Colonic mucosa (tissue), 4 donors: Measurements from ENCODE around the gene TPRG1L. TPM values are rescaled to one million over a fixed set of nuclear protein-coding genes. Genes with fewer than 3 reads are reported as not detected.
A peak's percentile ranks its signal among the peaks of the same experiment; 100 is the strongest.

Experiments
- DNase-seq: peaks from one replicate; pipeline ENCODE4 v3.0.0-alpha.2; 2020
- H3K27ac ChIP-seq: fragments of 200-600 bp; one replicate; pipeline ENCODE4 v1.8.0; 2021
- H3K27me3 ChIP-seq: fragments of 200-600 bp; one replicate; pipeline ENCODE4 v1.8.0; 2021
- H3K36me3 ChIP-seq: fragments of 200-600 bp; one replicate; pipeline ENCODE4 v1.8.0; 2021
- H3K4me1 ChIP-seq: fragments of 200-600 bp; one replicate; pipeline ENCODE4 v1.8.0; 2021; ENCODE audit warnings: mild to moderate bottlenecking
- H3K4me3 ChIP-seq: fragments of 200-600 bp; one replicate; pipeline ENCODE4 v1.8.0; 2021
- H3K9ac ChIP-seq, 2 donors: one replicate each; pipeline ENCODE4 v1.7.0; 2013; ENCODE audit warnings: control low read depth in 2 of 2, low read depth in 2 of 2, low read length in 2 of 2
- H3K9me3 ChIP-seq: fragments of 200-600 bp; one replicate; pipeline ENCODE4 v1.8.0; 2021
- intact Hi-C: fragments of 100-400 bp; cut with DNase I; formaldehyde crosslinking; loops from one replicate; pipeline ENCODE4 v1.14.1; 2022
- total RNA-seq, 2 donors: library from RNA; stranded (reverse); fragmentation: NEBNext Ultra II Directional in 1 of 2; extraction: Animal tissue kit (Norgen Biotek cat#: 25700) in 1 of 2; gene quantifications; one replicate each; pipeline ENCODE4 v1.2.1, GENCODE V29; 2021
- TF ChIP-seq, protein P1 (sequence below): fragments of 200-600 bp; IDR thresholded peaks from one replicate; pipeline ENCODE4 v1.8.0; 2022; ENCODE audit warnings: antibody characterized with exemption, mild to moderate bottlenecking
- donor health status: healthy.
- donor health status: DM: no; HTN: no; CAD: no.
- donor health status: DM: no; HTN: no; CAD: no.

The TPRG1L gene
- total RNA-seq, 2 donors from 2014 or later: 63.0 to 81.5 TPM

DNA sequence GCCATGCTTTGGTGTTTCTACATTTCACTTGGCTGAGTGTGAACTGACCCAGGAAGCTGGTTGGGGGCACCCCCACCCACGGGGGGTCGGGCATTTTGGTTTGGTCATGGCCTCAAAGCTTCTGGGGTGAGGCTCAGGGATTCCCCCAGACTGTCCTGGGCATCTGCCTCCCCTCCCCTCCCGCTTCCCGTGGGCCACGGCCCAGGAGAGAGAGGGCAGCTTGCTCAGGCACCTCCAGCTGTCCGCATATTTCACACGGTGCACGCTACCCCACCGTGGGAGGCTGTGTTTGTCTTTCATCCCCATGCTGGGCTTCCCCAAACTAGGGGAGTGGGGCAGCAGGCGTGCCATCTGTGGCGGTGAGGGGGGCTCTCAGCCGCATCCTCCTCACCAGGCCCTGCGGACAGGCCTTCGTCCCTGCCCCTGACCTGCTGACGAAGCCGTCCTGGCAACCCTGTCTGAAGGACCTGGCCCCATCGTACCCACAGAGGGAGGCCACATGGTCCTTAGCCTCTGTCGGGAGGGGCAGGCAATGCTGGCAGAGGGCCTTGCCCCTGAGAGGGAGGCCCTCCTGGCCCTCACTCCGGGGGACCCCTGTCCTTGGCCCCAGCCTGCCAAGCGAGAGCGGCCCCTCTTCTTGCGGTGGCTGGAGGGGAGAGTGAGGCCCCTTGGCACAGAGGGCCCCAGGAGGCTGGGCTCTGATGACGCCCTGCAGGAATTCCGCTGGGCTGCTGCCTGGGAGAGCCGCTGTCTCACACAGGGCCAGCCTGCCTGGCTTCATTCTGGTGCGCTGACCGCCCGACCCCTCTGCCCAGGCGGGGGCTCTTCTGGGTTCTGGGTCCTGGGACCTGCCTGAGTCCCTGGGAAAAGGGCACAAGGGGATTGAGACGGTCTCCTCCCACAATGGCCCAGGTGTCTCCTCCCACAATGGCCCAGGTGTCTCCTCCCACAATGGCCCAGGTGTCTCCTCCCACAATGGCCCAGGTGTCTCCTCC lies 49.6 kb downstream of the TPRG1L start:
- TF ChIP-seq, protein P1, sequence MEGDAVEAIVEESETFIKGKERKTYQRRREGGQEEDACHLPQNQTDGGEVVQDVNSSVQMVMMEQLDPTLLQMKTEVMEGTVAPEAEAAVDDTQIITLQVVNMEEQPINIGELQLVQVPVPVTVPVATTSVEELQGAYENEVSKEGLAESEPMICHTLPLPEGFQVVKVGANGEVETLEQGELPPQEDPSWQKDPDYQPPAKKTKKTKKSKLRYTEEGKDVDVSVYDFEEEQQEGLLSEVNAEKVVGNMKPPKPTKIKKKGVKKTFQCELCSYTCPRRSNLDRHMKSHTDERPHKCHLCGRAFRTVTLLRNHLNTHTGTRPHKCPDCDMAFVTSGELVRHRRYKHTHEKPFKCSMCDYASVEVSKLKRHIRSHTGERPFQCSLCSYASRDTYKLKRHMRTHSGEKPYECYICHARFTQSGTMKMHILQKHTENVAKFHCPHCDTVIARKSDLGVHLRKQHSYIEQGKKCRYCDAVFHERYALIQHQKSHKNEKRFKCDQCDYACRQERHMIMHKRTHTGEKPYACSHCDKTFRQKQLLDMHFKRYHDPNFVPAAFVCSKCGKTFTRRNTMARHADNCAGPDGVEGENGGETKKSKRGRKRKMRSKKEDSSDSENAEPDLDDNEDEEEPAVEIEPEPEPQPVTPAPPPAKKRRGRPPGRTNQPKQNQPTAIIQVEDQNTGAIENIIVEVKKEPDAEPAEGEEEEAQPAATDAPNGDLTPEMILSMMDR: no peak
- Histone ChIP-seq H3K36me3 (no peaks in the 10 kb centered on the region), H3K27ac (no peak overlapping the region), H3K9me3 (no peaks in the 10 kb centered on the region), H3K4me1 (no peaks in the 10 kb centered on the region), H3K4me3 (peak overlapping the region; percentile 19), H3K27me3 (no peaks in the 10 kb centered on the region), H3K9ac (no peak overlapping the region)
- no peak for DNase-seq
- intact Hi-C loops: no loop called here

DNA sequence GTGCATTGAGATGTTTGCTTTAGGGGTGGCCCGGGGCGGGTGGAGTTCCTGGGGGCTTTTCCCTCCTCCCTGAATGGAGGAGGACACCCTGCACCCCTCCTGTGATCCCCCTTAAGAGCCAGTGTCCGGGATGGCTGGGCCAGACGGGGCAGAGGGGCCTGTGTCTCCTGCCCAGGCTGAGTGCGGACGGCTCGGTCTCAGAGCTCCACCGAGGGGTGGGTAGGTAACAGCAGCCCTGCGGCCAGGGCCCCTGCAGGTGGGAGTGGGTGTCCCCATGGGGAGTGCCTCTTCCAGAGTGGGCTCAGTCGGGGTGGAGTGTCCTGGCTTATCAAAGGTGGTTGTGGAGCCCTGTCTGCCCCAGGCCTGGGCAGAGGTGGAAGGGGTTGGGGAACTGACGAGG lies 50.6 kb downstream of the TPRG1L start:
- Histone ChIP-seq H3K4me1 (no peaks in the 10 kb centered on the region), H3K9me3 (no peaks in the 10 kb centered on the region), H3K4me3 (no peak overlapping the region), H3K27ac (no peak overlapping the region), H3K27me3 (no peaks in the 10 kb centered on the region), H3K36me3 (no peaks in the 10 kb centered on the region), H3K9ac (no peak overlapping the region)
- no peak for DNase-seq
- TF ChIP-seq, protein P1: no peak
- intact Hi-C loops: no loop called here

DNA sequence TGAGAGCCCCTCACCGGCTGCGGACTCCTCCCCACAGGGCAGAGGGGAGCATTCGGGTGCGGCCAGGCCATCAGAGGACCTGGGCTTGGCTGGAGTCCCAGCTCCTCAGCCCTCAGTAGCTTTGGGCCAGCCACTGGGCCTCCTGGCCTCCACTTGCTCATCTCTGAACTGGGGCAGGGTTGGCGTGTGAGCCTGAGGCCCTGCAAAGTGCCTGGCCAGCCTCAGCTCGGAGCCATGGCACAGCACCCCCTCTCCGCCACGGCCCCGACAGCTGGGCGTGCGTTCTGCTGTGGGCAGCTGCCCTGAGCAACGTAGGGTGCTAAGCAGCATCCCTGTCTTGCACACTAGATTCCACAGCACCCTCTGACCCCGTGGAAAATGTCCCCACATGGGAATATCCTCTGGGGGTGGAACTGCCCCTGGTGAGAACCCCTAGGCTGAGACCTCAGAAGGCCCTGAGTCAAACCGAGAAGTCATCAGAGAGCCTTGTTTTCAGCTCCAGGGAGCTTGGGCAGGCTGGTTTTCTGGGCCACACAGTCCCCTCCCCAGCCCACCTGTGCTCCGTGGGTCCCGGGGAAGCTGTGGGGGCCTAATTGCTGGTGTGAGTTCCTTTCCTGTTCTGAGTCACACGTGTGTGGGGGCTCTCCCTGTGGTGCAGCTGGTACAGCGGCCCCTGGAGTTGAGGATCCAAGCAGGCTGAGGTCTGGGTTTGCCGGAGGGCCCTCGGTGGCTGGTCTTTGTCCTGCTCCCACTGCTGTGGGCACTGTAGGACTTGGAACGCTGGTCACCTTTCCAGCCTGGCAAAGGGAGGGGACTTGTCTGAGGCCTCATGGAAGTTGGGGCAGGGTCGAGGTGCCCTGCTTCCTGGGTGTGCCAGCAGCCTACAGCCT lies 52.0 kb downstream of the TPRG1L start:
- TF ChIP-seq, protein P1: no peak
- H3K9ac ChIP-seq: no peak overlapping the region
- H3K4me1 ChIP-seq: no peaks in the 10 kb centered on the region
- no peaks in the 10 kb centered on the region for H3K27me3 ChIP-seq
- no peak for DNase-seq
- no peak overlapping the region for H3K4me3 ChIP-seq
- no peaks in the 10 kb centered on the region for H3K9me3 ChIP-seq
- H3K36me3 ChIP-seq: no peaks in the 10 kb centered on the region
- no peak overlapping the region for H3K27ac ChIP-seq
- intact Hi-C loops: no loop called here

DNA sequence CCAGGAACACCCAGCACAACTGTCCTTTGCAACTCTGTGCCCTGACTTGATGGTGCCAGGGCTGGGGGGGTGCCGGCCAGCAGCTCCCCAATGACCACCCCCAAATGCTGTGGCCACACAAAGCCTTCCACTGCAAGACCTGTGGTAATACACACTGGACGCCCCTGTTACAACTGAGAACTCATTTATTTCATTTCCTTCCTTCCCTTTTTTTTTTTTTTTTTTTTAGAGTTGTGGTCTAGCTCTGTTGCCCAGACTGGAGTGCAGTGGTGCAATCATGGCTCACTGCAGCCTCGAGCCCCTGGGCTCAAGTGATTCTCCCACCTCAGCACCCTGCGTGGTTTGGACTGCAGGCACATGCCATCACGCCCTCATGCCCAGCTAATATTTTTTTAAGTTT lies 52.7 kb downstream of the TPRG1L start:
- Histone ChIP-seq H3K36me3 (no peaks in the 10 kb centered on the region), H3K9me3 (no peaks in the 10 kb centered on the region), H3K9ac (no peak overlapping the region), H3K4me1 (no peaks in the 10 kb centered on the region), H3K27me3 (no peaks in the 10 kb centered on the region), H3K4me3 (no peak overlapping the region), H3K27ac (no peak overlapping the region)
- no peak for DNase-seq
- intact Hi-C loops: no loop called here
- TF ChIP-seq, protein P1: no peak

DNA sequence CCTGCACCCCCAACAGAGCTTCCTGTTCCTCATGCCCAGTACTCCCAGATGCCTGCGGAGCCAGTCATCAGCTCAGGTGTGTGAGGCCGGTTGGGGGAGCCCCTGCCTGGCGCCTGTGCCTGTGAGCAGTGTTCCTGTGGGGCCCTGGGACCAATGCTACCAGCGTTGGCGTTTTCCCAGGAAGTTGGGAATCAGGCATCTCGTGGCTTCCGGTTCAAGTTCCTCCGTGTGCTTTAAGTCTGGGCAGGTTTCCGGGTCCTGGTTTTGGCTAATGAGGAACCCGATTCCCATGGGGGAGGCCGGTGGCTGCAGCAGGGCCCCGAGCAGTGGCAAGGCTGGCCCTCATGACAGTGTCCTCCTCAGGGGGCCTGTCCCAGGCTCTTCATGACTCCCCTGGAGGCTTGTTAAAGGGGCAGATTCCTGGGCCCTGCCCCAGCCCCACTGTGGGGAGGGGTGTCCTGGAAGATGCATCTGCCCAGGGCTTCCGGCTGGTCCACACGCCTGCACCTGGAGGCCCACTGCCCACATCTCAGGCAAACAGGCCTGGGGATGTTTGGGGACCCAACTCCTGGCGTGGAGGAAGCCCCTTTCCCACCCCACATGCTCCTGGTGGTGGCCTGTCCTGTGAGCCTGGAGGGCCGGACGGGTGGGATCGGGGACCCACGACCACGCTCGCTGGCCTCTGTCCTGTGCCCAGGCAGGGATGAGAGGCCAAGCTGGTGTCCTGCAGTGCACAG lies 53.7 kb downstream of the TPRG1L start:
- Histone ChIP-seq H3K27me3 (no peaks in the 10 kb centered on the region), H3K4me1 (no peaks in the 10 kb centered on the region), H3K27ac (no peak overlapping the region), H3K4me3 (no peak overlapping the region), H3K36me3 (no peaks in the 10 kb centered on the region), H3K9ac (no peak overlapping the region), H3K9me3 (no peaks in the 10 kb centered on the region)
- TF ChIP-seq, protein P1: no peak
- DNase-seq: no peak
- intact Hi-C loops: no loop called here
